ENCODE measurements around the gene MPP3.

Gene MPP3

GRCh38 chr17:43831633-43832032 lies 1.3 kb downstream of the MPP3 start:
- peaks cover 11 to 30% (median 14%) of the 10 kb centered on the region in 10 experiments; a peak in 18 of 20 replicates for H3K4me1 ChIP-seq
- H4K20me1 ChIP-seq = peaks cover 0 to 21% (median 0%) of the 10 kb centered on the region in 11 experiments; a peak in 4 of 22 replicates
- H3K27me3 ChIP-seq = peaks cover 0 to 17% (median 6%) of the 10 kb centered on the region in 11 experiments; a peak in 12 of 22 replicates
- no peak for TF ChIP-seq Cebpa-rat (IDR thresholded peaks at IDR 0.05)
- H3K9ac ChIP-seq = peak overlapping the region in 2 of 11 experiments; percentile 77 to 78; a peak in 3 of 22 replicates
- peak overlapping the region in 8 of 11 experiments; percentile 86 to 98 (median 96); a peak in 13 of 22 replicates for H3K4me2 ChIP-seq
- H3K4me3 ChIP-seq = peak overlapping the region in 1 of 10 experiments; percentile 62; a peak in 1 of 20 replicates
- no peak overlapping the region for H3K27ac ChIP-seq
- peaks cover 0 to 47% (median 3%) of the 10 kb centered on the region in 11 experiments; a peak in 9 of 22 replicates for H3K36me3 ChIP-seq
- H3K9me3 ChIP-seq (replicated peaks in 1 of 11) = no peaks in the 10 kb centered on the region

- peaks cover 0 to 21% (median 0%) of the 10 kb centered on the region in 11 experiments; a peak in 4 of 22 replicates for H4K20me1 ChIP-seq
- no peak for TF ChIP-seq Cebpa-rat (IDR thresholded peaks at IDR 0.05)
- H3K36me3 ChIP-seq = peaks cover 0 to 57% (median 3%) of the 10 kb centered on the region in 11 experiments; a peak in 10 of 22 replicates
- H3K9ac ChIP-seq = peak overlapping the region in 1 of 11 experiments; percentile 18; a peak in 1 of 22 replicates
- peaks cover 11 to 30% (median 14%) of the 10 kb centered on the region in 10 experiments; a peak in 18 of 20 replicates for H3K4me1 ChIP-seq
- H3K4me3 ChIP-seq = no peak overlapping the region
- H3K27me3 ChIP-seq = peaks cover 0 to 17% (median 6%) of the 10 kb centered on the region in 11 experiments; a peak in 12 of 22 replicates
- no peaks in the 10 kb centered on the region for H3K9me3 ChIP-seq (replicated peaks in 1 of 11)
- no peak overlapping the region for H3K27ac ChIP-seq
- peak overlapping the region in 4 of 11 experiments; percentile 89 to 96 (median 96); a peak in 6 of 22 replicates for H3K4me2 ChIP-seq
Observed at GRCh38 chr17:43830510-43831140, 2.3 kb downstream of the MPP3 start.

- H3K9me3 ChIP-seq (replicated peaks in 1 of 11) = no peaks in the 10 kb centered on the region
- H3K36me3 ChIP-seq = peaks cover 0 to 66% (median 3%) of the 10 kb centered on the region in 11 experiments; a peak in 10 of 22 replicates
- TF ChIP-seq Cebpa-rat (IDR thresholded peaks at IDR 0.05) = no peak
- H3K27ac ChIP-seq = no peak overlapping the region
- peaks cover 0 to 21% (median 0%) of the 10 kb centered on the region in 11 experiments; a peak in 4 of 22 replicates for H4K20me1 ChIP-seq
- no peak overlapping the region for H3K9ac ChIP-seq
- no peak overlapping the region for H3K4me3 ChIP-seq
- H3K4me2 ChIP-seq = no peak overlapping the region
- H3K4me1 ChIP-seq = peaks cover 11 to 30% (median 14%) of the 10 kb centered on the region in 10 experiments; a peak in 18 of 20 replicates
- peaks cover 0 to 17% (median 6%) of the 10 kb centered on the region in 11 experiments; a peak in 12 of 22 replicates for H3K27me3 ChIP-seq
Observed at GRCh38 chr17:43829738-43830137, 3.2 kb downstream of the MPP3 start.

- no peak for TF ChIP-seq Cebpa-rat (IDR thresholded peaks at IDR 0.05)
- peaks cover 0 to 5% (median 0%) of the 10 kb centered on the region in 11 experiments; a peak in 4 of 22 replicates for H3K27me3 ChIP-seq
- no peak overlapping the region for H3K4me3 ChIP-seq
- H3K27ac ChIP-seq = no peak overlapping the region
- peaks cover 0 to 21% (median 0%) of the 10 kb centered on the region in 11 experiments; a peak in 4 of 22 replicates for H4K20me1 ChIP-seq
- H3K4me2 ChIP-seq = no peak overlapping the region
- no peak overlapping the region for H3K9ac ChIP-seq
- peaks cover 5 to 21% (median 7%) of the 10 kb centered on the region in 10 experiments; a peak in 16 of 20 replicates for H3K4me1 ChIP-seq
- peaks cover 0 to 86% (median 3%) of the 10 kb centered on the region in 11 experiments; a peak in 10 of 22 replicates for H3K36me3 ChIP-seq
- no peaks in the 10 kb centered on the region for H3K9me3 ChIP-seq (replicated peaks in 1 of 11)
Observed at GRCh38 chr17:43827596-43827995, 5.3 kb downstream of the MPP3 start.

- Histone ChIP-seq H3K9me3 (replicated peaks in 1 of 11) (no peaks in the 10 kb centered on the region), H3K4me1 (peaks cover 0 to 9% (median 0%) of the 10 kb centered on the region in 10 experiments; a peak in 5 of 20 replicates), H3K27ac (no peak overlapping the region), H3K27me3 (no peaks in the 10 kb centered on the region), H3K9ac (no peak overlapping the region), H3K36me3 (peaks cover 0 to 96% (median 3%) of the 10 kb centered on the region in 11 experiments; a peak in 10 of 22 replicates), H3K4me3 (no peak overlapping the region), H3K4me2 (no peak overlapping the region), H4K20me1 (peaks cover 0 to 18% (median 0%) of the 10 kb centered on the region in 11 experiments; a peak in 3 of 22 replicates)
- no peak for TF ChIP-seq Cebpa-rat (IDR thresholded peaks at IDR 0.05)
Observed at GRCh38 chr17:43826206-43826605, 6.7 kb downstream of the MPP3 start.

- H3K27me3 ChIP-seq = no peaks in the 10 kb centered on the region
- peaks cover 0 to 2% (median 0%) of the 10 kb centered on the region in 10 experiments; a peak in 2 of 20 replicates for H3K4me1 ChIP-seq
- no peak overlapping the region for H3K9ac ChIP-seq
- no peak overlapping the region for H3K4me2 ChIP-seq
- no peak for TF ChIP-seq Cebpa-rat (IDR thresholded peaks at IDR 0.05)
- H3K4me3 ChIP-seq = no peak overlapping the region
- no peak overlapping the region for H3K27ac ChIP-seq
- peaks cover 0 to 96% (median 3%) of the 10 kb centered on the region in 11 experiments; a peak in 10 of 22 replicates for H3K36me3 ChIP-seq
- no peaks in the 10 kb centered on the region for H3K9me3 ChIP-seq (replicated peaks in 1 of 11)
- peaks cover 0 to 12% (median 0%) of the 10 kb centered on the region in 11 experiments; a peak in 2 of 22 replicates for H4K20me1 ChIP-seq
Observed at GRCh38 chr17:43825567-43825966, 7.4 kb downstream of the MPP3 start.

GRCh38 chr17:43823350-43824084 lies 9.4 kb downstream of the MPP3 start:
- Histone ChIP-seq H3K27ac (no peak overlapping the region), H3K4me3 (no peak overlapping the region), H3K4me2 (no peak overlapping the region), H3K9me3 (replicated peaks in 1 of 11) (no peaks in the 10 kb centered on the region), H3K27me3 (no peaks in the 10 kb centered on the region), H4K20me1 (no peaks in the 10 kb centered on the region), H3K36me3 (peaks cover 0 to 95% (median 0%) of the 10 kb centered on the region in 11 experiments; a peak in 10 of 22 replicates), H3K9ac (no peak overlapping the region), H3K4me1 (0 out of 20 replicates have a peak, but pooled peaks cover 0 to 7% (median 0%) of the 10 kb centered on the region in 10 experiments)
- TF ChIP-seq Cebpa-rat (IDR thresholded peaks at IDR 0.05) = no peak

GRCh38 chr17:43822570-43823190 lies 10.3 kb downstream of the MPP3 start:
- Histone ChIP-seq H3K27ac (no peak overlapping the region), H3K4me2 (no peak overlapping the region), H3K4me1 (0 out of 20 replicates have a peak, but pooled peaks cover 0 to 7% (median 0%) of the 10 kb centered on the region in 10 experiments), H3K9ac (no peak overlapping the region), H3K4me3 (no peak overlapping the region), H4K20me1 (no peaks in the 10 kb centered on the region), H3K27me3 (no peaks in the 10 kb centered on the region), H3K9me3 (replicated peaks in 1 of 11) (no peaks in the 10 kb centered on the region), H3K36me3 (peaks cover 0 to 94% (median 0%) of the 10 kb centered on the region in 11 experiments; a peak in 10 of 22 replicates)
- no peak for TF ChIP-seq Cebpa-rat (IDR thresholded peaks at IDR 0.05)
